Cardiac fibroblast (primary cell): ENCODE measurements around the gene TGFBR3L.

Experiments used
- DNase-seq, 2 donors: peaks; one replicate each; pipeline versions ENCODE4 v3.0.0 to v3.0.0-alpha.2; 2010; ENCODE audit warnings: low read depth in 2 of 2
- H3K4me3 ChIP-seq, 2 donors: replicated peaks in 1 of 2; 1 replicate in 1 of 2; 2 replicates in 1 of 2; pipeline ENCODE4 v1.5.1; 2011; ENCODE audit warnings: low read depth in 2 of 2, low read length in 2 of 2, mild to moderate bottlenecking in 2 of 2, moderate library complexity in 1 of 2
- TF ChIP-seq, protein P1 (sequence below): IDR thresholded peaks from one replicate; pipeline ENCODE4 v1.5.1; 2011; ENCODE audit warnings: low read depth, mild to moderate bottlenecking, low read length, inconsistent platforms

The TGFBR3L gene

DNA sequence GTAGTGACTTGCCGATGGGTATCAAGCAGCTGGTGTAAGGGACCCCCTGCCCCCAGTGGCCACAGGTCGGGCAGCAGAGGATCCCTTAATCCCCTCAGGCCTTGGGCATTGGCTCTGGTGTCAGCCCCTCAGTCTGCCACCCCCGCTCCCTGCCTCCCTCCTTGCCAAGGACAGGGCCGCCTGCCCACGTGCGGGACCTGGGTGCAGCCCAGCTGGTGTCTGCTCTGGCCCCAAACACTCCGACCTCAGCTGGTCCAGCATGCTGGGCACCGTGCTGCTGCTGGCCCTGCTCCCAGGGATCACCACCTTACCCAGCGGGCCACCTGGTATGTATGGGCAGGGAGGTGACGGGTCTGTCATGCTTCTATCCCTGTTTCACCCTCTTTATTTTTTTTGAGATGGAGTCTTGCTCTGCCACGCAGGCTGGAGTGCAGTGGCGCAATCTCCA is at the start of gene TGFBR3L:
TSS of gene TGFBR3L (plus strand) at position 233 of the 448 bp plus-strand sequence.
- no peak within 1 kb of the TSS for H3K4me3 ChIP-seq
- TF ChIP-seq, protein P1, sequence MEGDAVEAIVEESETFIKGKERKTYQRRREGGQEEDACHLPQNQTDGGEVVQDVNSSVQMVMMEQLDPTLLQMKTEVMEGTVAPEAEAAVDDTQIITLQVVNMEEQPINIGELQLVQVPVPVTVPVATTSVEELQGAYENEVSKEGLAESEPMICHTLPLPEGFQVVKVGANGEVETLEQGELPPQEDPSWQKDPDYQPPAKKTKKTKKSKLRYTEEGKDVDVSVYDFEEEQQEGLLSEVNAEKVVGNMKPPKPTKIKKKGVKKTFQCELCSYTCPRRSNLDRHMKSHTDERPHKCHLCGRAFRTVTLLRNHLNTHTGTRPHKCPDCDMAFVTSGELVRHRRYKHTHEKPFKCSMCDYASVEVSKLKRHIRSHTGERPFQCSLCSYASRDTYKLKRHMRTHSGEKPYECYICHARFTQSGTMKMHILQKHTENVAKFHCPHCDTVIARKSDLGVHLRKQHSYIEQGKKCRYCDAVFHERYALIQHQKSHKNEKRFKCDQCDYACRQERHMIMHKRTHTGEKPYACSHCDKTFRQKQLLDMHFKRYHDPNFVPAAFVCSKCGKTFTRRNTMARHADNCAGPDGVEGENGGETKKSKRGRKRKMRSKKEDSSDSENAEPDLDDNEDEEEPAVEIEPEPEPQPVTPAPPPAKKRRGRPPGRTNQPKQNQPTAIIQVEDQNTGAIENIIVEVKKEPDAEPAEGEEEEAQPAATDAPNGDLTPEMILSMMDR, result no peak
- DNase-seq, result no peak

DNA sequence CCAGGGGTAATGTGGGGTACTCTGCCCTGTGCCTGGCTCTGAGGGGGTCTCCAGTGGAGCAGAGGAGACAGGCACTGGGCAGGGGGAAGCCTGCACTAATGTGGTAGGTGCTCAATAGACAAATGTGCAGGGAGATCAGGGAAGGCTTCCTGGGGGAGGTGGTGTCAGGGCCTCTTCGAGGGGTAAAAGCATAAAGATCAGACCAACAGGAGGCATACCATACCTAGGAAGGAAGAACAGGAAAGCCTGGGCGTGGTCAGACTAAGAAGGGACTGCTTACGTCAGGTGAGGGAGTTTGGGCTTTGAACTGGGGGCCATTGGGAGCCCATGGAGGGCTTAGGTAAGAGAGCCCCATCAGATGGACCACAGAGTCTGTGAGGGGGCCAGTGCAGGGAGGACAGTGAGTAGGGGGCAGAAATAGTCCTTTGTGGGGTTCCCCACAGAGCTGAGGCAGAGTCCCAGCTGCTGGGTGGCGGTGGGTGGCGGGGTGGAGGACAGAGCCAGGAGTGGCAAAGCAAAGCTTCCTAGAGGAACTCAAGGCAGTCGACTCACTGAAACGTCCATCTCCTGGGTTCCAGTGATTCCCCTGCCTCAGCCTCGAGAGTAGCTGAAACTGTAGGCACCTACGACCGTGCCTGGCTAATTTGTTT is 49.2 kb upstream of the TGFBR3L start:
- no peak overlapping the region for H3K4me3 ChIP-seq
- DNase-seq, result no peak
- TF ChIP-seq, protein P1, result no peak

DNA sequence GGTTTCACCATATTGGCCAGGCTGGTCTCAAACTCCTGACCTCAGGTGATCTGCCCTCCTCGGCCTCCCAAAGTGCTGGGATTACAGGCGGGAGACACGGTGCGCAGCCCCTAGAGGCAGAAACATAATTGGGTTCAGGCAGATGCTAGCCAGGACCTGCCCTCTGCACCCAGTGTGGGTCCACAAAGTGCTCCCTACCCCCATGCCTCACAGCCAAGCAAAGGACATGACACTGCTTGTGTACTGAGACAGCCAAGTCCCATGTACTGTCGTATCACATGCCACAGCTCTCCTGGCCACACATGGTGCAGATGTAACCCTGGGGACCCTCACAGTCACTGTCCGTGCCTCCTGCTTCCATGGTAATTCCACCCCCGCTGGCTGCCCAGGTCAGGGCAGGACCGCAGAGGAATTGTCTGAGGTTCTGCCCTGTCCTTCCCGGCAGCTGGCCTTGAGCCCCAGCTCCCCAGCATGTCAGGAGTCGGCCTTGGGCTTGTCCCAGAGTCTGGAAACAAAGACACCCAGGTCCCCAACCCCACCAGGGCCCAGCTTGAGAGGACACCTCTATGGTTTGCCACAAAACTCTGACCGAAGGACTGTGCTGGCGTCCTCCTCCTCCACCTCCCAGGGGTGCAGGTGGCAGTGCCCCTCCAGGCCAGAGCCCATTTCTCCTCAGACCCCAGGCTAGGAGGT is 48.1 kb upstream of the TGFBR3L start:
- TF ChIP-seq, protein P1, result no peak

DNA sequence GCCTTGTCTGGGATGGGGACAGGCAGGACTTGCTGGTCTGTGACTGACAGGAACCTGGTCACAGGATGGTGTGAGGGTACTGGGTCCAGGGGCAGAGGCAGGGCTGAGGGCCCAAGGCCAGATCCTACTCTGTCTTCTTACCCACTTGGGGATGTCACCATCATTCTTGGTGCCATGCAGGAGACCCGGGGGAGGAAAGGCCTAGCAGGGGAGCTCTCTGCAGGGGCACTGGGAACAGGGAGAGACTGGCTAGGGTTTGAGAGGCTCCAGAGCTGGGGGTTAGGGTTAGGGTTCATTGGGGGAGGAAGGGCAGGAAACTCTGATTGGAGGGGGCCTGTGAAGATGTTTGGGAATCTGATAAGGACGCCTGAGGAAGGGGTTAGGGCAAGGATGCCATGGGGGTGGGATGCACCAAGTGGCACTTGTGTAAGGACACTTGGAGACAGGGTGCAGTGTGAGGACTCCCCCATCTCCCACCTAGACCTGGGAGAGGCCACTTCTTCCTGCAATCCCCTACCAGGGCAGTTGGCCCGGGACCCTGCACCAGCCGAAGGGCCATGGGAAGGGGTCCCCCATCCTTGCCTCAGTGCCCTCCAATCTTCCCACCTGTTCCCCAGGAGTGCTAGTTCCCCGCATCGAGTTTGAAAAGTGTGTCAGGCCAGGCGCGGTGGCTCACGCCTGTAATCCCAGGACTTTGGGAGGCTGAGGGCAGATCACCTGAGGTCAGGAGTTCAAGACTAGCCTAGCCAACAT is 47.4 kb upstream of the TGFBR3L start:
- DNase-seq, result no peak
- TF ChIP-seq, protein P1, result no peak
- no peak overlapping the region for H3K4me3 ChIP-seq

More for the DNA sequence above, 48.1 kb upstream of the TGFBR3L start:
- no peak overlapping the region for H3K4me3 ChIP-seq
- no peak for DNase-seq

DNA sequence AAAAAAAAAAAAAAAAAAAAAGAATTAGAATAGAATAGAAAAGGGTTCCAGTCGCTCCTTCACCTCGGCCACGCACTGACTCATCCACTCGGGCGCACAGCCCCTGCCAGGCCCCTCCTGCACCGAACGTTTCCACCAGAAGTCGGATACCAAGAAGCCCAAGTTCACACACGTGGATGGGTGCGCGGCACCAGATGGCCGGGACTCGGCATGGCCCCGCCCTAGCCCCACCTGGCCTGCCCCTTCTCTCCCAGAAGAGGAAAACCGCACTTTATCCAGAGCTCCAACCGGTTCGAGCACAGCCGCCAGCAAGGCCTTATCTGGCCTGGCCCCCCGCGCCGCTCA is 46.3 kb upstream of the TGFBR3L start:
- no peak overlapping the region for H3K4me3 ChIP-seq
- DNase-seq, result no peak

DNA sequence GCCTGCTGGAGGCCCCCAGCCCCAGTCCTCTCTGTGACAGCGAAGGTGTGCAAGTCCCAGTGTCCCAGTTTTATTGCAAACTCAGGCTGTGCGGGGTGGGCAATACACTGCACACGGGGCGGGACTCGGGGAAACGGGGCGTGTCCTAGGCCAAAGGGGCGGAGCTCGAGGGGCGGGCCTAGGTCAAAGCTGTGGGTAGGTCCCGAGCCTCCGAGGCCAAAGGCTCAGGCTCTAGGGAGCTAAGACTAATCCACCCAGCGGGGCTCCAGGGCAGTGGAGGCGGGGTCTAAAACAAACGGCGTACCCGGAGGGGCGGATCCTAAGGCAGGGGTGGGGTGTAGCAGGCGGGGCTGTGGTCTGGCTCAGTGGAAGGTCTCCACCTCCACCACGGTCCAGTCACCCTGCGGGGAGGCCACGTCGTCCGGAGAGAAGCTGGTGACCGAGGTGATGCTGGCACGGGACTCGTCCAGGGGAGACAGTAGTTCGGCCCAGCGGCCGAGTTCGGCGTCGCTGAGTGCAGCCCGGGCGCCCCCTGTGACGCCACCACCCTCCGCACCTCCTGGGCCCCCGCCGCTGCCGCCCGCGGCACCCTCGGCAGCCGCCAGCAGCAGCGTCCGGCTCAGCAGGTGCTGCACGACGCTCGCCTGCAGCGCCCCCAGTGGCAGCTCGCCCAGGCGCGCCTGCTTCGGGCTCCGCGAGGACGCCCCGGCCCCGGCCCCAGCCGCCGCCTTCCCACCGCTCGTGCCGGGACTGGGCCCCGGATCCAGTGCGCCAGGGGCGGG is 45.8 kb upstream of the TGFBR3L start:
- TF ChIP-seq, protein P1, result peak; percentile 27
- peak; percentile 57 to 67 for DNase-seq
- peak overlapping the region; percentile 32 to 35 for H3K4me3 ChIP-seq

More for the DNA sequence above, 46.3 kb upstream of the TGFBR3L start:
- TF ChIP-seq, protein P1, result no peak
